NCI-H748 (cell line): ENCODE data around the gene ARHGEF3.
A peak's percentile ranks its signal among the peaks of the same experiment; 100 is the strongest.

Source experiments
- DNase-seq: peaks from one replicate; lab custom pipeline; 2025; ENCODE audit not compliant: unreplicated experiment; lab: John Stamatoyannopoulos, UW

The ARHGEF3 gene

GRCh38 chr3:56799251-56799882 is 2.4 kb downstream of the ARHGEF3 start:
- peak; percentile 73 for DNase-seq

GRCh38 chr3:56796996-56797395 is 4.8 kb downstream of the ARHGEF3 start:
- no peak for DNase-seq

GRCh38 chr3:56796202-56796601 is 5.5 kb downstream of the ARHGEF3 start:
- DNase-seq, result peak; percentile 60

- no peak for DNase-seq
These were observed 5.9 kb downstream of the ARHGEF3 start for GRCh38 chr3:56795829-56796185.

DNA sequence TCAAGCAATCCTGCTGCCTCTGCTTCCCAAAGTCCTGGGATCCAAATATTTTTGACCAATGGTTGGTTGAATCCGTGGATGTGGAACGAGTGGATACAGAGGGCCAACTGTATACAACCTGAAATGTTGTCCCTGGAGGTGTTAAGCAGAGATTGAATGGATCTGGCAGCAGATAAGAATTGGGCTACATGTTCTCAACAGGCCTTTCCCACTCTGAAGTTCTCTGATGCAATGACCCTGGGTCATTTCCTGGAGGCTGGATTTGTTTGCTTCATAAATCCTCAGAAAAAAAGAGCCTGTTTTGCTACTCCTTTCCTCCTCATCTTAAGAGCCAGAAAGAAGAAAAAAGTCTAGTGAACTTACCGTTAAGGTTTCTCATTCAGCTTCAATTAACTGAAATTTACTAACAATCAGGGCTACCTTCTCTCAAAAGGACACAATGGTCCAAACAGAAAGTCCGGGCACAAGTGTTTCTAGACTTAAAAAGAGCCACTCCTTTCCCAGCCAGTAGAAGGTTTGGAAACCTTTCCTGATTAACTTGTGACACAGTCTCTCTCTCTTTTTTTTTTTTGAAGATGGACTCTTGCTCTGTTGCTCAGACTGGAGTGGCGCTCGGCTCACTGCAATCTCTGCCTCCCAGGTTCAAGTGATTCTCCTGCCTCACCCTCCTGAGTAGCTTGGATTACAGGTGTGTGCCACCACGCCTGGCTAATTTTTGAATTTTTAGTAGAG is 6.5 kb downstream of the ARHGEF3 start:
- no peak for DNase-seq

- DNase-seq, result no peak
These were observed 9.6 kb downstream of the ARHGEF3 start for GRCh38 chr3:56792193-56792592.

GRCh38 chr3:56790016-56790821 is 11.5 kb downstream of the ARHGEF3 start:
- DNase-seq, result no peak

DNA sequence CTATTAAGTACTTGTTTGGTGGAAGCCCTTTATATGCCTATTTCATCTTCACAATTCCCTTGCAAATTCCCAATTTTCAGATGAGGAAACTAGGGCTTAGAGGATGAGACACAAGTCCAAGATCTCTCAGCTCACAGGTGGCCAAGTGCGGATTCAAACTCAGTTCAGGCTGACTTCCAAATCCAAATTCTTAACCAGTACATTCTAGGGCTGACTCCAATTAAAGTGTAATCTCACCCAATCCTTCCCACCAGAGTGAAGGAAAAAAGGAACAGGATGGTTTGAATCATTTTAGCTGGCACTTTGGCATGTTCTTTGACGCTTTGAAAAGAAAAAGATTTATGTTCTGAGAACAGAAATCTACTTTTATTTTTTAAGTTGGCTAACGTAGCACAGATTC is 12.7 kb downstream of the ARHGEF3 start:
- no peak for DNase-seq

DNA sequence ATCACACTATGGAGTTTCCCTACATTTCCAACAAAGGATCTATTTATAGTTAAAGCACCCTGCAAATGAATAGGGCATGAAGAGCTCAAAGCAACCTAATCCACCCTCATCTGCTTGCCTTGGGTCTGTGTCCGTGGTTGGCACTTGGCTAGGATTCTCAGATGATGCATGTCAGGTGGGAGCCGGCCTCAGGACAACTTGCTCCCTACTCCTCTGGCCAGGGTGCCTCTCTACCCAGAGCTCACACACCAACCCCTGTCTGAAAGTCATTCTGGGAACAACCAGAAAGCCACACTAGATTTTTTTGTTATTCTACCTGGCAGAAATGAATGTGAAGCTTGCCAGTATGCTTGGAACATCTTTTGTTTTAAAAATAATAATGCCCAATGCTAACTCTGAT is 13.2 kb downstream of the ARHGEF3 start:
- DNase-seq, result no peak

GRCh38 chr3:56787784-56788256 is 13.9 kb downstream of the ARHGEF3 start:
- no peak for DNase-seq

DNA sequence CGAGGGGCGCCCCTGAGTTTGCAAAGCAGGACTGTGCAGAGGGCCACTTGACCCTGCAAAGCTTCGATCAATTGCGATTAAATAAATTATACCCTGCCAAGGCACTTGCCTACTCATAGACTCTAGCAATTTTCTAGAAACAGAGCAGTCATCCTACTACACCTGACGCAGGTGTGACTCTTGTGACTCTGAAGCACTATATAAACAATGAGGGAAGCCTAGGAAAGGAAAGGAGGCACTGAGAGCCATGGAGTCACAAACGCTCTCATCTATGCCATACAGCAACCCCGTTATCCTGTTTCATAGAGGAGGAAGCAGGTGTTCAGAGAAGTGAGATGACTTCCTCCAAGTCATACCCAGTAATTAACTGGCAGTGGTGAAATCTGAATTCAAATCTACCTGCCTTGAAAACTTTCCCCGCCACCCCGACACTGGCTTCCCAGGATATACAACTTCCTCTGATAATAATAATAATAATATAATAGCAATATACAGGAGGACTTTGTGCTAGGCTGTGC is 14.4 kb downstream of the ARHGEF3 start:
- peak; percentile 68 for DNase-seq

- DNase-seq, result no peak
These were observed 16.2 kb downstream of the ARHGEF3 start for GRCh38 chr3:56785499-56785898.

GRCh38 chr3:56784448-56785001 is 17.2 kb downstream of the ARHGEF3 start:
- no peak for DNase-seq

- DNase-seq, result peak; percentile 90
These were observed 17.9 kb downstream of the ARHGEF3 start for GRCh38 chr3:56783644-56784447.

DNA sequence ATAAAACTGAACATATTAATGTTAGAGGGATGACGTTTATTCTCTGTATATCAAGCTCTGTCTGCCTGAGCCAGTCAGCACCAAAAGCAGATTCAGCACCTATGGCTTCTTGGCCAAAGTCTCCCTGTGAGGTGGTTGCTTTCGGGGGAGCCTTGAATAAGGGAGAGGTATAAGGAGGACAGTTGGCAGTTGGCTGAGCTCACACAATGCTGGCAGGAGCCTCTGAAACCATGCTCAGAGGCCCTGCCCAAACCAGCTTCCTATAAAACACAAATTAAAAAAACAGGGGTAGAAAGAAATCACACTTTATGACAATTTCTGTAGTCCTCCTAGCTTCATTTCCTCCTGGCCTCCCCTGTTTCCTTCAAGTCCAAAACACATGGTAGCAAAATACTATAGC is 18.8 kb downstream of the ARHGEF3 start:
- no peak for DNase-seq

GRCh38 chr3:56782215-56782614 is 19.5 kb downstream of the ARHGEF3 start:
- no peak for DNase-seq

DNA sequence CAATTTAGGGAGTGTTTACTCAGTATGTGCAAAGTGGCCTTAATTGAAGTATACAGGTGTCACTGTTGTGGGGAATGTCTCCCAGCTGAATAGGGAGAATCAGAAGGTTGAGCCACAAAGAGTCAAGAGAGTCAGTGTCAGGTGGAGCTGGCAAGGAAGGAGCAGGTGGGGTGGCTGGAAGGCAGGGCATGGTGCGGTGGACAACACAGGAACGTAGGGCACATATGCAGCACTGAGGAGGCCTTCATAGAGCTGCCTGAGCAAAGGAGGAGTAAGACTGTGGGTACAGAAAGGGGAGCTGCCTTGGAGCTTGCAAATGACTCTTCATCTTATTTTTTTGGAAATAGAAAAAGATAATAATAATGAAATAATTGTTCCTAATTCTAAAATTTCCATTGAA is 20.0 kb downstream of the ARHGEF3 start:
- no peak for DNase-seq

DNA sequence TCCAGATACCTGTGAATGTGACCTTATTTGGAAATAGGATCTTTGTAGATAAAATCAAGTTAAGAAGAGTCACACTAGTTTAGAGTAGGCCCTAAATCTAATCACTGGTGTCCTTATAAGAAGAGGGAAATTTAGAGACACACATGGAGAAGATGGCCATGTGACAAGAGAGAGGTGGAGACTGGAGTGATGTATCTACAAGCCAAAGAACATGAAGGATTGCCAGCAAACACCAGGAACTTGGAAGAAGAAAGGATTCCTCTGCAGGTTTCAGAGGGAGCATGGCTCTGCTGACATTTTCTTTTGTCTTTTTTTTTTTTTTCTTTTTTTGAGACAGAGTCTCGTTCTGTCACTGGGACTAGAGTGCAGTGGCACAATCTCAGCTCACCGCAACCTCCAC is 20.8 kb downstream of the ARHGEF3 start:
- no peak for DNase-seq

DNA sequence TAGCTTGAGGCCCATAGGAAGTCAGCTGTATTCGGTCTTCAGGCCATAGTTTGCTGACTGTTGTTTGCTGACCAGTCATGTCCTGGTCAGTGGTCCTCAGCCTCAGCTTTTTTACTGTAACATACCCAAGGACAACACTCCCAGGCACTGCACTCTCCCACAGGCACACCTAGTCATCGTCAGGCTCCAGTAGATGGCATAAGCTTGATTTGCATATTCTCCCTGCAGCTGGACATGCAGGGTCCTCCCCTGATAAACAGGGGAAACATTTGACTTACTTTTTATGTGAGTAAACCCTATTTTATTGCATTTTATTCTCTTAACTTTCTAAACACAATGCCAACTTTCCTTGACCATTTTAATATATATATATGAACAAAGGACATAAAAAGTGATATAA is 22.9 kb downstream of the ARHGEF3 start:
- no peak for DNase-seq

- DNase-seq, result no peak
These were observed 25.2 kb downstream of the ARHGEF3 start for GRCh38 chr3:56776556-56776950.
